WTC11 (cell line): ENCODE data around the gene SYMPK. TPM values are rescaled to one million over a fixed set of nuclear protein-coding genes. Genes with fewer than 3 reads are reported as not detected.

Experiments
- ATAC-seq: fragments of 200-7000 bp; cut with Tn5 transposase; 2 replicates; pipeline ENCODE4 v1.10.0; 2021; ENCODE audit warnings: mild to moderate bottlenecking, moderate library complexity
- CTCF ChIA-PET: fragments of 300-600 bp; sonication (Branson Sonifier 250); formaldehyde crosslinking; loops from one replicate; lab custom pipeline; 2021; ENCODE audit warnings: antibody characterized with exemption; lab: Charles Lee
- POLR2A ChIA-PET: fragments of 350-600 bp; sonication (Branson Sonifier 250); formaldehyde crosslinking; loops from one replicate; lab custom pipeline; 2021; ENCODE audit warnings: antibody characterized with exemption; lab: Charles Lee
- DNase-seq: peaks from one replicate; pipeline ENCODE4 v3.0.0; 2021; ENCODE audit warnings: low spot score
- H3K27ac Mint-ChIP-seq: 2 replicates; pipeline ENCODE4 v1.8.0; 2021; ENCODE audit warnings: mixed read lengths
- H3K27me3 Mint-ChIP-seq: 2 replicates; pipeline ENCODE4 v1.8.0; 2021; ENCODE audit warnings: low read depth, mild to moderate bottlenecking, moderate library complexity, mixed read lengths
- H3K36me3 Mint-ChIP-seq: 2 replicates; pipeline ENCODE4 v1.8.0; 2021; ENCODE audit warnings: mixed read lengths
- H3K4me1 Mint-ChIP-seq: 2 replicates; pipeline ENCODE4 v1.8.0; 2022; ENCODE audit warnings: mixed read lengths
- H3K4me3 Mint-ChIP-seq: 2 replicates; pipeline ENCODE4 v1.8.0; 2021; ENCODE audit warnings: mild to moderate bottlenecking, moderate library complexity, mixed read lengths
- H3K9me3 Mint-ChIP-seq: 2 replicates; pipeline ENCODE4 v1.8.0; 2021; ENCODE audit warnings: mixed read lengths
- EMX1 ChIP-seq: fragments of 250-450 bp; sonication (Bioruptor Pico); IDR thresholded peaks from 2 replicates; pipeline ENCODE4 v1.8.0; 2021; ENCODE audit warnings: mild to moderate bottlenecking
- FOXJ3 ChIP-seq: sonication (generic); formaldehyde crosslinking; IDR thresholded peaks from 2 replicates; pipeline ENCODE4 v1.9.0; 2021; ENCODE audit warnings: missing genetic modification reagents, mild to moderate bottlenecking, borderline replicate concordance
- FOXK1 ChIP-seq: sonication (generic); formaldehyde crosslinking; IDR thresholded peaks from 2 replicates; pipeline ENCODE4 v1.8.0; 2022; ENCODE audit warnings: mild to moderate bottlenecking, moderate library complexity, missing genetic modification reagents
- MXD4 ChIP-seq: fragments of 250-450 bp; sonication (Bioruptor Pico); IDR thresholded peaks from 2 replicates; pipeline ENCODE4 v1.8.0; 2021; ENCODE audit warnings: mild to moderate bottlenecking, moderate library complexity, borderline replicate concordance
- NFE2L1 ChIP-seq: sonication (generic); formaldehyde crosslinking; IDR thresholded peaks from 2 replicates; pipeline ENCODE4 v1.8.1; 2023; ENCODE audit warnings: missing genetic modification reagents
- NR2C2 ChIP-seq: sonication (generic); formaldehyde crosslinking; IDR thresholded peaks from 2 replicates; pipeline ENCODE4 v1.8.0; 2022; ENCODE audit warnings: mild to moderate bottlenecking, missing genetic modification reagents
- PRRX2 ChIP-seq: fragments of 250-450 bp; sonication (Bioruptor Pico); IDR thresholded peaks from 2 replicates; pipeline ENCODE4 v1.8.0; 2021; ENCODE audit warnings: mild to moderate bottlenecking
- SOX15 ChIP-seq: fragments of 250-450 bp; sonication (Bioruptor Pico); IDR thresholded peaks from 2 replicates; pipeline ENCODE4 v1.9.0; 2021; ENCODE audit warnings: mild to moderate bottlenecking
- ZNF121 ChIP-seq: sonication (generic); formaldehyde crosslinking; IDR thresholded peaks from 2 replicates; pipeline ENCODE4 v1.8.0; 2023; ENCODE audit warnings: missing genetic modification reagents
- ZNF671 ChIP-seq: fragments of 250-450 bp; sonication (Bioruptor Pico); IDR thresholded peaks from 2 replicates; pipeline ENCODE4 v1.8.0; 2021; ENCODE audit warnings: mild to moderate bottlenecking
- total RNA-seq: library from RNA; stranded (reverse); gene quantifications from 3 replicates; pipeline ENCODE4 v1.2.3, GENCODE V29; 2021
- TF ChIP-seq, protein P1 (sequence below): sonication (generic); formaldehyde crosslinking; IDR thresholded peaks from 2 replicates; pipeline ENCODE4 v1.8.1; 2022; ENCODE audit warnings: mild to moderate bottlenecking, moderate library complexity, missing genetic modification reagents
- TF ChIP-seq, protein P2 (sequence below): sonication (generic); formaldehyde crosslinking; IDR thresholded peaks from 2 replicates; pipeline ENCODE4 v1.8.1; 2023; ENCODE audit warnings: mild to moderate bottlenecking, moderate library complexity, missing genetic modification reagents
- TF ChIP-seq, protein P3 (sequence below): sonication (generic); formaldehyde crosslinking; IDR thresholded peaks from 2 replicates; pipeline ENCODE4 v1.8.1; 2022; ENCODE audit warnings: mild to moderate bottlenecking, missing genetic modification reagents, moderate library complexity, borderline replicate concordance
- TF ChIP-seq, protein P4 (sequence below): sonication (generic); formaldehyde crosslinking; IDR thresholded peaks from 2 replicates; pipeline ENCODE4 v1.8.0; 2022; ENCODE audit warnings: mild to moderate bottlenecking, missing genetic modification reagents
- TF ChIP-seq, protein P5 (sequence below): sonication (generic); formaldehyde crosslinking; IDR thresholded peaks from 2 replicates; pipeline ENCODE4 v1.8.0; 2022; ENCODE audit warnings: missing genetic modification reagents
- TF ChIP-seq, protein P6 (sequence below): sonication (generic); formaldehyde crosslinking; IDR thresholded peaks from 2 replicates; pipeline ENCODE4 v1.8.1; 2023; ENCODE audit warnings: mild to moderate bottlenecking, missing genetic modification reagents

SYMPK gene
- total RNA-seq, 1 experiment from 2014 or later = 106 TPM

DNA sequence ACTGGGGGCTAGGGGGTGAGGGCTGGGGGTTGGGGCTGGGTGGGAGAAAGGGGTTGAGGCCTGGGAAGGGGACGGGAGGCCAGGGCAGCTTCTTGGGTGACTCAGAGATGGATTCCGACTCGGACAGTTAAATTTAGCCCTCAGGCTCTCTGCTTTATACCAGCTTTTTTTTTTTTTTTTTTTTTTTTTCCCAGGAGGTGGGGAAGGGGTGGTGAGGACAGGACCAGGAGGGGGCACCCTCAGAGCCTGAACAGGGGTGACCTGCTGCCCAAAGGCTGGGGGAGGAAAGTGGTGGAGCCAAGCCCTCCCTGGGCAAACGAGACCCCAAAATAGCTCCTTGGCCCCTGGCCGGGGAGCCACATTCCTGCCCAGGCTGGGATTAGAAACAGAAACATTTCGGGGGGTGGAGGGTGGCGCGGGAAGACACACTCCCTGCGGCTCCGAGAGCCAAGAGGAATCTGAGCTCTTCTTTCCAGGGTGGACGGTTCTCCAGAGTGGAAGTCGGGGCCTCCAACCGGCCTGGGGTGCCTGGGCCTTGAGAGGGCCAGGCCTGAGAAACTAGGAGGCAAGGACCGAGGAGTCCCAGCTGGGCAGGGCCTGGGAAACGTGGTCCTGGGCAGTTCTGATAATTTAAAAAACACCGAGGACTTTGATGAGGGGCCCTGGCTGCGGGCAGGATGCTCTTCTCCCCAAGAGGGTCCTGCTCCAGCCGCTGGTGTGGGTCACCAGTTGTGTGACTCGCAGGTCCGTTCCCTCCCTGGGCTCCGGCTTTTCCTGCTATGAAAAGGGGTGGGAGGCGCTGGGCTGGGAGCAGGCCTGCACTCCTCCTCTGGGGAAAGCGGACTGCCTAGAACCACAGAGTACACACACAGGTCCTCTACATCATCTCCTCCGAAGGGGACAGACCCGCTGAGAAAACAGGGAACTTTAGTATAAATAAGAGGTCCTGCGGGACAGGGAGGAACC is 79.8 kb downstream of the SYMPK start:
- DNase-seq = no peak
- Mint-ChIP-seq H3K9me3 (no peaks in the 10 kb centered on the region), H3K27ac (no peak overlapping the region; the same call in 1 of the 2 replicates), H3K4me1 (peaks cover 33% of the 10 kb centered on the region), H3K27me3 (peaks cover 32% of the 10 kb centered on the region), H3K36me3 (peaks cover 18% of the 10 kb centered on the region), H3K4me3 (no peak overlapping the region)
- no peak for TF ChIP-seq EMX1
- TF ChIP-seq, protein P1, sequence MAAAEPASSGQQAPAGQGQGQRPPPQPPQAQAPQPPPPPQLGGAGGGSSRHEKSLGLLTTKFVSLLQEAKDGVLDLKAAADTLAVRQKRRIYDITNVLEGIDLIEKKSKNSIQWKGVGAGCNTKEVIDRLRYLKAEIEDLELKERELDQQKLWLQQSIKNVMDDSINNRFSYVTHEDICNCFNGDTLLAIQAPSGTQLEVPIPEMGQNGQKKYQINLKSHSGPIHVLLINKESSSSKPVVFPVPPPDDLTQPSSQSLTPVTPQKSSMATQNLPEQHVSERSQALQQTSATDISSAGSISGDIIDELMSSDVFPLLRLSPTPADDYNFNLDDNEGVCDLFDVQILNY (CRISPR knock-in tag) = no peak
- TF ChIP-seq ZNF121 (CRISPR knock-in tag) = no peak
- TF ChIP-seq, protein P2, sequence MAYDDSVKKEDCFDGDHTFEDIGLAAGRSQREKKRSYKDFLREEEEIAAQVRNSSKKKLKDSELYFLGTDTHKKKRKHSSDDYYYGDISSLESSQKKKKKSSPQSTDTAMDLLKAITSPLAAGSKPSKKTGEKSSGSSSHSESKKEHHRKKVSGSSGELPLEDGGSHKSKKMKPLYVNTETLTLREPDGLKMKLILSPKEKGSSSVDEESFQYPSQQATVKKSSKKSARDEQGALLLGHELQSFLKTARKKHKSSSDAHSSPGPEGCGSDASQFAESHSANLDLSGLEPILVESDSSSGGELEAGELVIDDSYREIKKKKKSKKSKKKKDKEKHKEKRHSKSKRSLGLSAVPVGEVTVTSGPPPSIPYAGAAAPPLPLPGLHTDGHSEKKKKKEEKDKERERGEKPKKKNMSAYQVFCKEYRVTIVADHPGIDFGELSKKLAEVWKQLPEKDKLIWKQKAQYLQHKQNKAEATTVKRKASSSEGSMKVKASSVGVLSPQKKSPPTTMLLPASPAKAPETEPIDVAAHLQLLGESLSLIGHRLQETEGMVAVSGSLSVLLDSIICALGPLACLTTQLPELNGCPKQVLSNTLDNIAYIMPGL (CRISPR knock-in tag) = no peak
- no peak for TF ChIP-seq NR2C2 (CRISPR knock-in tag)
- TF ChIP-seq FOXK1 = no peak
- TF ChIP-seq, protein P3, sequence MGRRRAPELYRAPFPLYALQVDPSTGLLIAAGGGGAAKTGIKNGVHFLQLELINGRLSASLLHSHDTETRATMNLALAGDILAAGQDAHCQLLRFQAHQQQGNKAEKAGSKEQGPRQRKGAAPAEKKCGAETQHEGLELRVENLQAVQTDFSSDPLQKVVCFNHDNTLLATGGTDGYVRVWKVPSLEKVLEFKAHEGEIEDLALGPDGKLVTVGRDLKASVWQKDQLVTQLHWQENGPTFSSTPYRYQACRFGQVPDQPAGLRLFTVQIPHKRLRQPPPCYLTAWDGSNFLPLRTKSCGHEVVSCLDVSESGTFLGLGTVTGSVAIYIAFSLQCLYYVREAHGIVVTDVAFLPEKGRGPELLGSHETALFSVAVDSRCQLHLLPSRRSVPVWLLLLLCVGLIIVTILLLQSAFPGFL (CRISPR knock-in tag) = no peak
- no peak for TF ChIP-seq SOX15 (CRISPR knock-in tag)
- no peak for TF ChIP-seq FOXJ3
- no peak for TF ChIP-seq PRRX2 (CRISPR knock-in tag)
- no peak for TF ChIP-seq NFE2L1 (CRISPR knock-in tag)
- TF ChIP-seq ZNF671 (CRISPR knock-in tag) = no peak
- TF ChIP-seq, protein P4, sequence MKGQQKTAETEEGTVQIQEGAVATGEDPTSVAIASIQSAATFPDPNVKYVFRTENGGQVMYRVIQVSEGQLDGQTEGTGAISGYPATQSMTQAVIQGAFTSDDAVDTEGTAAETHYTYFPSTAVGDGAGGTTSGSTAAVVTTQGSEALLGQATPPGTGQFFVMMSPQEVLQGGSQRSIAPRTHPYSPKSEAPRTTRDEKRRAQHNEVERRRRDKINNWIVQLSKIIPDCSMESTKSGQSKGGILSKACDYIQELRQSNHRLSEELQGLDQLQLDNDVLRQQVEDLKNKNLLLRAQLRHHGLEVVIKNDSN (CRISPR knock-in tag) = no peak
- TF ChIP-seq, protein P5, sequence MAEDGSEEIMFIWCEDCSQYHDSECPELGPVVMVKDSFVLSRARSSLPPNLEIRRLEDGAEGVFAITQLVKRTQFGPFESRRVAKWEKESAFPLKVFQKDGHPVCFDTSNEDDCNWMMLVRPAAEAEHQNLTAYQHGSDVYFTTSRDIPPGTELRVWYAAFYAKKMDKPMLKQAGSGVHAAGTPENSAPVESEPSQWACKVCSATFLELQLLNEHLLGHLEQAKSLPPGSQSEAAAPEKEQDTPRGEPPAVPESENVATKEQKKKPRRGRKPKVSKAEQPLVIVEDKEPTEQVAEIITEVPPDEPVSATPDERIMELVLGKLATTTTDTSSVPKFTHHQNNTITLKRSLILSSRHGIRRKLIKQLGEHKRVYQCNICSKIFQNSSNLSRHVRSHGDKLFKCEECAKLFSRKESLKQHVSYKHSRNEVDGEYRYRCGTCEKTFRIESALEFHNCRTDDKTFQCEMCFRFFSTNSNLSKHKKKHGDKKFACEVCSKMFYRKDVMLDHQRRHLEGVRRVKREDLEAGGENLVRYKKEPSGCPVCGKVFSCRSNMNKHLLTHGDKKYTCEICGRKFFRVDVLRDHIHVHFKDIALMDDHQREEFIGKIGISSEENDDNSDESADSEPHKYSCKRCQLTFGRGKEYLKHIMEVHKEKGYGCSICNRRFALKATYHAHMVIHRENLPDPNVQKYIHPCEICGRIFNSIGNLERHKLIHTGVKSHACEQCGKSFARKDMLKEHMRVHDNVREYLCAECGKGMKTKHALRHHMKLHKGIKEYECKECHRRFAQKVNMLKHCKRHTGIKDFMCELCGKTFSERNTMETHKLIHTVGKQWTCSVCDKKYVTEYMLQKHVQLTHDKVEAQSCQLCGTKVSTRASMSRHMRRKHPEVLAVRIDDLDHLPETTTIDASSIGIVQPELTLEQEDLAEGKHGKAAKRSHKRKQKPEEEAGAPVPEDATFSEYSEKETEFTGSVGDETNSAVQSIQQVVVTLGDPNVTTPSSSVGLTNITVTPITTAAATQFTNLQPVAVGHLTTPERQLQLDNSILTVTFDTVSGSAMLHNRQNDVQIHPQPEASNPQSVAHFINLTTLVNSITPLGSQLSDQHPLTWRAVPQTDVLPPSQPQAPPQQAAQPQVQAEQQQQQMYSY = no peak
- TF ChIP-seq MXD4 = no peak
- TF ChIP-seq, protein P6, sequence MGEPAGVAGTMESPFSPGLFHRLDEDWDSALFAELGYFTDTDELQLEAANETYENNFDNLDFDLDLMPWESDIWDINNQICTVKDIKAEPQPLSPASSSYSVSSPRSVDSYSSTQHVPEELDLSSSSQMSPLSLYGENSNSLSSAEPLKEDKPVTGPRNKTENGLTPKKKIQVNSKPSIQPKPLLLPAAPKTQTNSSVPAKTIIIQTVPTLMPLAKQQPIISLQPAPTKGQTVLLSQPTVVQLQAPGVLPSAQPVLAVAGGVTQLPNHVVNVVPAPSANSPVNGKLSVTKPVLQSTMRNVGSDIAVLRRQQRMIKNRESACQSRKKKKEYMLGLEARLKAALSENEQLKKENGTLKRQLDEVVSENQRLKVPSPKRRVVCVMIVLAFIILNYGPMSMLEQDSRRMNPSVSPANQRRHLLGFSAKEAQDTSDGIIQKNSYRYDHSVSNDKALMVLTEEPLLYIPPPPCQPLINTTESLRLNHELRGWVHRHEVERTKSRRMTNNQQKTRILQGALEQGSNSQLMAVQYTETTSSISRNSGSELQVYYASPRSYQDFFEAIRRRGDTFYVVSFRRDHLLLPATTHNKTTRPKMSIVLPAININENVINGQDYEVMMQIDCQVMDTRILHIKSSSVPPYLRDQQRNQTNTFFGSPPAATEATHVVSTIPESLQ (CRISPR knock-in tag) = no peak
- ChIA-PET CTCF (interaction anchor here (0.5 to 5.4 kb wide), 18 partner anchors 9 to 570 kb away, joined by 3 to 175 read pairs (median 6); partner anchors contain the start of genes DMWD, FOXA3, QPCTL and RSPH6A), POLR2A (interaction anchor here (0.6 to 5.4 kb wide), 5 partner anchors 10 to 52 kb away, joined by 3 to 70 read pairs (median 6); partner anchors contain the start of genes DMWD, FBXO46 and SIX5)
- no peak for ATAC-seq
